HEK293T (cell line): ENCODE measurements around the gene TMEM39B.

Source experiments
- ARNT ChIP-seq: fragments of 450-650 bp; IDR thresholded peaks from 2 replicates; pipeline ENCODE4 v1.6.1; 2017; ENCODE audit warnings: mild to moderate bottlenecking
- ELF4 ChIP-seq: fragments of 450-650 bp; IDR thresholded peaks from 2 replicates; pipeline ENCODE4 v1.6.1; 2017; ENCODE audit warnings: antibody characterized with exemption
- FOXA1 ChIP-seq: fragments of 450-650 bp; IDR thresholded peaks from 2 replicates; pipeline ENCODE4 v1.6.1; 2016; ENCODE audit warnings: mild to moderate bottlenecking
- FOXK2 ChIP-seq: fragments of 450-650 bp; IDR thresholded peaks from 2 replicates; pipeline ENCODE4 v1.6.1; 2016; ENCODE audit warnings: mild to moderate bottlenecking
- FOXM1 ChIP-seq: fragments of 450-650 bp; IDR thresholded peaks from 2 replicates; pipeline ENCODE4 v1.6.1; 2017; ENCODE audit warnings: mild to moderate bottlenecking, borderline replicate concordance
- HDGF ChIP-seq: fragments of 450-650 bp; IDR thresholded peaks from 2 replicates; pipeline ENCODE4 v1.6.1; 2017; ENCODE audit warnings: antibody characterized with exemption, borderline replicate concordance
- L3MBTL2 ChIP-seq: fragments of 450-650 bp; conservative IDR thresholded peaks from 2 replicates; pipeline ENCODE4 v1.6.1; 2016; ENCODE audit warnings: mild to moderate bottlenecking
- NFRKB ChIP-seq: fragments of 450-650 bp; IDR thresholded peaks from 2 replicates; pipeline ENCODE4 v1.6.1; 2016; ENCODE audit warnings: mild to moderate bottlenecking, moderate library complexity
- SP1 ChIP-seq: fragments of 450-650 bp; IDR thresholded peaks from 2 replicates; pipeline ENCODE4 v1.6.1; 2017
- SUZ12 ChIP-seq: fragments of 450-650 bp; IDR thresholded peaks from 2 replicates; pipeline ENCODE4 v1.6.1; 2016; ENCODE audit warnings: mild to moderate bottlenecking
- TARDBP ChIP-seq: fragments of 450-650 bp; IDR thresholded peaks from 2 replicates; pipeline ENCODE4 v1.6.1; 2016

GRCh38 chr1:32045772-32046171 is 27.0 kb upstream of the TMEM39B start:
- no peak for TF ChIP-seq FOXM1
- TF ChIP-seq SP1 = no peak
- no peak for TF ChIP-seq FOXK2
- TF ChIP-seq TARDBP = no peak
- no peak for TF ChIP-seq ELF4
- no peak for TF ChIP-seq SUZ12
- TF ChIP-seq NFRKB = no peak
- TF ChIP-seq HDGF = no peak
- no peak for TF ChIP-seq L3MBTL2
- TF ChIP-seq ARNT = no peak
- no peak for TF ChIP-seq FOXA1
